GM18505 (cell line): ENCODE results near the gene E2F7.
"Not testable (repeated sequence)": the region's sequence is repeated elsewhere in the genome, so short reads cannot be mapped to it uniquely, and the experiment has no call there.

Experiments
- ATAC-seq: cut with Tn5 transposase; IDR thresholded peaks from one replicate; pipeline ENCODE4 v1.9.1; 2021; ENCODE audit not compliant: unreplicated experiment
- POLR2A ChIP-seq: IDR thresholded peaks from 4 replicates; pipeline ENCODE4 v1.6.1; 2011; ENCODE audit warnings: borderline replicate concordance; ENCODE audit not compliant: insufficient read depth, insufficient read length; ENCODE audit errors: extremely low read depth

The E2F7 gene

GRCh38 chr12:77065361-77066204, at the start of gene E2F7:
E2F7 (minus strand) TSS chr12:77065569; CDS start chr12:77064635, 934 bp downstream.
- TF ChIP-seq POLR2A, result peak; percentile 85
- peak; percentile 73 for ATAC-seq

GRCh38 chr12:77113971-77114370, 48.6 kb upstream of the E2F7 start:
- no peak for ATAC-seq
- no peak for TF ChIP-seq POLR2A

GRCh38 chr12:77108707-77109106, 43.3 kb upstream of the E2F7 start:
- no peak for TF ChIP-seq POLR2A
- no peak for ATAC-seq

- no peak for ATAC-seq
- no peak for TF ChIP-seq POLR2A
These were observed 41.8 kb upstream of the E2F7 start for GRCh38 chr12:77107121-77107520.

GRCh38 chr12:77104792-77105191, 39.4 kb upstream of the E2F7 start:
- ATAC-seq, result no peak
- no peak for TF ChIP-seq POLR2A

GRCh38 chr12:77104286-77104685, 38.9 kb upstream of the E2F7 start:
- TF ChIP-seq POLR2A, result no peak
- ATAC-seq, result no peak

GRCh38 chr12:77102691-77103090, 37.3 kb upstream of the E2F7 start:
- no peak for TF ChIP-seq POLR2A
- no peak for ATAC-seq

GRCh38 chr12:77102123-77102522, 36.8 kb upstream of the E2F7 start:
- TF ChIP-seq POLR2A, result no peak
- ATAC-seq, result no peak

GRCh38 chr12:77099799-77100198, 34.4 kb upstream of the E2F7 start:
- ATAC-seq, result no peak
- TF ChIP-seq POLR2A, result no peak

GRCh38 chr12:77097846-77098245, 32.5 kb upstream of the E2F7 start:
- no peak for TF ChIP-seq POLR2A
- no peak for ATAC-seq

- not testable (repeated sequence) for ATAC-seq
These were observed 26.9 kb upstream of the E2F7 start for GRCh38 chr12:77092227-77092626.

- TF ChIP-seq POLR2A, result no peak
- ATAC-seq, result no peak
These were observed 24.4 kb upstream of the E2F7 start for GRCh38 chr12:77089686-77090220.

GRCh38 chr12:77087427-77087826, 22.1 kb upstream of the E2F7 start:
- no peak for ATAC-seq
- TF ChIP-seq POLR2A, result no peak

GRCh38 chr12:77082021-77082420, 16.7 kb upstream of the E2F7 start:
- TF ChIP-seq POLR2A, result no peak
- ATAC-seq, result no peak
